HG02759 (cell line): Measurements from ENCODE around the gene PCNT.
"Not testable (repeated sequence)": the region's sequence is repeated elsewhere in the genome, so short reads cannot be mapped to it uniquely, and the experiment has no call there.

Source experiments
- ATAC-seq: cut with Tn5 transposase; IDR thresholded peaks from one replicate; pipeline ENCODE4 v1.9.1; 2021; ENCODE audit warnings: mild to moderate bottlenecking, moderate library complexity; ENCODE audit not compliant: unreplicated experiment

PCNT gene

DNA sequence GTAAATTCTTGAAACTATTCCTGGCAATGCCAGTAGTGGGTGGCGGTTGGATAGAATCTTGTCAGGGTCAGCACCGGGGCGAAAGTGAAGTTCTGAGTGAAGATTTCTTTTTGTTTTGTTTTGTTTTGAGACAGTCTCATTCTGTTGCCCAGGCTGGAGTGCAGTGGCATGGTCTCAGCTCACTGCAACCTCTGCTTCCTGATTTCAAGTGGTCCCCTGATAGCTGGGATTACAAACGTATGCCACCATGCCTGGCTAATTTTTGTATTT lies 33.3 kb downstream of the PCNT start:
- ATAC-seq = no peak

DNA sequence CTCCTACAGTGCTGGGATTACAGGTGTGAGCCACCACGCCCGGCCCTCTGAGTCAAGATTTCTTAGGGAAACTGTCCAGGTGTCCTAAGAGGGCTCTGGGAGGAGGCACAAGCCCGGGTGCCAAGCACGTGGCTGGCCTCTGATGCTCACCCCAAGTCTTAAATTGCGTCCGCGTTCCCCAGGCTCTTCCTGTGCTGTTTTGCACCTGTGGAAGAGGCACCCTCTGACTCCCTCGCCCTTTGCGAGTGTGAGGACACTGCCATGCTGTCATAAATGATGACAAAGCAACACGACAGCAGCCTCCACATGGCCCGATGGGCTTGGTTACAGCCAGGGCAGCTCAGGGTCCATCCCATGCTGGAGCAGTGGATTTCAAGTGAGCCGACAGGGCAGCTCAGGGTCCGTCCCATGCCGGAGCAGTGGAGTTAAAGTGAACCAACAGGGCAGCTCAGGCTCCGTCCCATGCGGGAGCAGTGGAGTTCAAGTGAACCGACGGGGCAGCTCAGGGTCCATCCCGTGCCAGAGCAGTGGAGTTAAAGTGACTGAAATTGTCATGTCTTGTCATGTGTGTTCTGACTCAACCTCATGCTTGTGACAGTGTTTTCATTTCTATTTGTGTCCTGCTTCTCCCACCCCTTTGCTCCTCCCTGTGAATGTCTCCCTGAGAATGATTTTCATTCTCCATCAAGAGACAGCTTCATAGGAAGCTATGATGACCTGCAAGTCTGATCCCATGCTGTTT lies 33.9 kb downstream of the PCNT start:
- no peak for ATAC-seq

DNA sequence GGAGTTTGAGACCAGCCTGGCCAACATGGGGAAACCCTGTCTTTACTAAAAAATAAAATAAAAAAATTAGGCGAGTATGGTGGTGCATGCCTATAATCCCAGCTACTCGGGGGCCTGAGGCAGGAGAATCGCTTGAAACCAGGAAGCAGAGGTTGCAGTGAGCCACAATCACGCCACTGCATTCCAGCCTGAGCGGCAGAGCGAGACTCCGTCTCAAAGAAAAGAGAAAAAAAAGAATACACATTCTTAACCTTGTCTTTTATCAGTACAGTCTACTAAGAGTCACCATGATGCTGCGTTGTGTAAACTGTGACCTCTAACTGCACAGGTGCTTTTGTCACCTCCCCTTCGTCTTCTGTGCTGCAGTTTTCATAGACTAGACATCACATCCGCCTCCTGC lies 37.2 kb downstream of the PCNT start:
- no peak for ATAC-seq

DNA sequence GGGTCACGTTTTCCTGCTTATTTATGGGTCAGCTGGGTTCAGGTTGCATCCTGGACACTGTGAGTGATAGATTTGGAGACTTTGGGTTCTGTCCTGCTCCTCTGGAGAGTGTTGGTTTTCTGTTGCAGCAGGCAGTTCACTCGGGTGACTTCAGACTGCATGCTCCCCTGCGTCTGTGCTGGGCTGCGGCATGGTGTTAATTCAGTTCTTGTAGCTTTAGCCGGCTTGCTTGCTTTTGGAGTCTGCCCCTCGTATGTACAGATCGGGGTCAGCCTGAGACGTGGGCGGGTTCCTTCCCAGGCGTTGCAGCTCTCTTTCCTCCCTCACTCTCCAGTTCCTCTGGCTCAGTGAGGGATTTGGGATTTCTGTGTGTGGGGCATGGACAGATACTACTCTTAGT lies 38.0 kb downstream of the PCNT start:
- no peak for ATAC-seq

DNA sequence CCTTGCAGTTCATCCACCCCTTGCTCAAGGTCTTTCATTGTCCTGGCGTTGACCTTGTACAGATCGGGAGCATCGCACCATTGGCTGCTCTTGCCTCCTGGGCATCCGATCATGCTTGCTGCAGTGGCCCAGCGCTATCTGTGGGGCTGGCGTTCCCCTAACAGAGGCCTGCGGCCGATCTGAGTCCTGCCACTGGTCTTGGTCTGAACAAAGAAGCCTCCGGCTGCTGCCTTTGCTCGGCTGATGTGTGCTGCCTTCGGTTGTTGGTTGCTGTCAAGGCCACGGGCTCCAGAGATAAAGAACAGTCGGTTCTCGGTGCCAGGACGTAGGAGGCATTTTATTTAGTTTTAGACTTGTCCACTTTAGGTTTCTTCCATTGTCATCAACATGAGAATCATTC lies 39.0 kb downstream of the PCNT start:
- ATAC-seq = no peak

DNA sequence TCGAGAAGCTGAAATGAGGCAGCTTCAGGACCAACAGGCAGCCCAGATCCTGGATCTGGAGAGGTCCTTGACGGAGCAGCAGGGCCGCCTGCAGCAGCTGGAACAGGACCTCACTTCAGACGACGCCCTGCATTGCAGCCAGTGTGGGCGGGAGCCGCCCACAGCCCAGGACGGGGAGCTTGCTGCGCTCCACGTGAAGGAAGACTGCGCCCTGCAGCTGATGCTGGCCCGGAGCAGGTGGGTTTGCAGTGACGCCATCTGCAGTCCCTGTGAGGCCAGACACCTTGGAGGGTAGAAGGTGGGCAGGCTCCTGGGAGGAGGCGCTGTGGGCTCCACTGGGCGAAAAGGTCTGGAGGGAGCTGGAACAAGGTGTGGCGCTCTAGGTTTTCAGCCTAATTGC lies 39.7 kb downstream of the PCNT start:
- ATAC-seq = no peak

DNA sequence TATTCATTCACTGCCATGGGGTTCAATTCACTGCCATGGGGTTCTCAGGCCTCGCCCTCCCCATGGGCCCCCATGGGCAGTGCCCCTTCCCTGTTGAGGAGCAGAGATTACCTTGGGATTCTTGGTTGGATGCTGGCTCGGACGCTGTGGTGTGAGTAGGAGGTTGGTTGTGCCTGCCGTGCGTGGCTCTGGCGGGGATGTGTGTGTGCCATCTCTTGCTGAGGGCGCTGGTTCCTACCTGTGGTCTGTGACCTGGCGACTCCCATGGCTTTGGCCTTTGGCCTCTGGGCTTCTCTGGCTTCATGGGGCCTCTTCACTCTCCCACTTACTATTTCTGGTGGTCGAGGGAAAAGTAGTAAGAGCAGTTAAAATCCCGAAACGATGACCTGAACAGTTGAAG lies 42.1 kb downstream of the PCNT start:
- no peak for ATAC-seq

DNA sequence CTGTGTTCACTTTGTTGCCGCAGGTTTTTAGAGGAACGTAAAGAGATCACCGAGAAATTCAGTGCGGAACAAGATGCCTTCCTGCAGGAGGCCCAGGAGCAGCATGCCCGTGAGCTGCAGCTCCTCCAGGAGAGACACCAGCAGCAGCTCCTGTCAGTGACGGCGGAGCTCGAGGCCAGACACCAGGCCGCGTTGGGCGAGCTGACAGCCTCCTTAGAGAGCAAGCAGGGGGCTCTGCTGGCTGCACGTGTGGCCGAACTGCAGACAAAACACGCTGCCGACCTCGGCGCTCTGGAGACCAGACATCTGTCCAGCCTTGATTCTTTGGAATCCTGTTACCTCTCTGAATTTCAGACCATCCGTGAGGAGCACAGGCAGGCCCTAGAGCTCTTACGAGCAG lies 42.6 kb downstream of the PCNT start:
- no peak for ATAC-seq

DNA sequence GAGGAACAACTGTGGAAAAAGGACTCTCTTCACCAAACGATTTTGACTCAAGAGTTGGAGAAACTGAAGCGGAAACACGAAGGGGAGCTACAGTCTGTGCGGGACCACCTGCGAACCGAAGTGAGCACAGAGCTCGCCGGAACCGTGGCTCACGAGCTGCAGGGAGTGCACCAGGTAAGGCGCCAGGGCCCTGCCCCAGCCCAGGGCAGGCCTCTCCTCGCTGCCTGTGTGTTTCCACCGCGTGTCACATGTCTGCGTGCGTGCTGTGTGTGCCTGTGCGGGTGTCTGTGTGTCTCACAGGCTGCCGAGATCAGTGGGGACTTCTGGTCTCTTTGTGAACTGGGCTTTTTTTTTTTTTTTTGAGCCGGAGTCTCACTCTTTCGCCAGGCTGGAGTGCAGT lies 43.0 kb downstream of the PCNT start:
- ATAC-seq = no peak

DNA sequence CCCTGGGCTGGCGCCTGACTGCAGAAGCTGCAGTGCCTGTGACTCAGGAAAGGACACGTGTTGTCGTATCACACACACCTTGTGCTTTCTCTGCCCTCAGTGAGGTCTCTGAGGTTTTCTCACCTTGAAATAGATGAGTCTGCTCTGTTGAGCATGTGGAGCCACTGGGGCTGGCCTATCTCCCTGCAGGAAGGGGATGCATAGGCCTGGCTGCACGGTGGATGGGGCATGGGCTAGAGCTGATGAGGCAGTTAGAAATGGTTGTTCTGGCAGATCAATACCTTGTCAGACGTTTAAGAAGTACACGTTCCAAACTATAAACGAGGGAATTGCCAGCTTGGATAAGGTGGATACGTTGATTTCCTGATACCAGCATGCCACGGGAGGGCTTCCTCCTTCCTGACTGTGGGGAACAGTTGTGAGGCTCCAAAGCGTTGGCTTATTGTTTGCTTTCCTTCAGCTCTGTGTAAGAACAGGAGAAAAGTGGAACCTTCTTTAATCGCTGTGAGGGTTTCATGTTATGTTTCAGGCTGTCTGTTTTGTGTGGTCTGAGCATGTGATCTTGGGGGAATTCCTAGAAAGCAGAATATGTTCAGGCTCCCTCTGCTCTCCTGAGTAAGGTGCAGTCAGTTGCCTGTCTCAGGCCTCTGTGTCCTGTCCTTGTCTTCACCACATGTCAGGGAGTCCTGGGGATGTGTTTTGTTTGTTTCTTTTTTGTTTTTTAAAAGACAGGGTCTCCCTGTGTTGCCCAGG lies 44.8 kb downstream of the PCNT start:
- peak; percentile 68 for ATAC-seq

DNA sequence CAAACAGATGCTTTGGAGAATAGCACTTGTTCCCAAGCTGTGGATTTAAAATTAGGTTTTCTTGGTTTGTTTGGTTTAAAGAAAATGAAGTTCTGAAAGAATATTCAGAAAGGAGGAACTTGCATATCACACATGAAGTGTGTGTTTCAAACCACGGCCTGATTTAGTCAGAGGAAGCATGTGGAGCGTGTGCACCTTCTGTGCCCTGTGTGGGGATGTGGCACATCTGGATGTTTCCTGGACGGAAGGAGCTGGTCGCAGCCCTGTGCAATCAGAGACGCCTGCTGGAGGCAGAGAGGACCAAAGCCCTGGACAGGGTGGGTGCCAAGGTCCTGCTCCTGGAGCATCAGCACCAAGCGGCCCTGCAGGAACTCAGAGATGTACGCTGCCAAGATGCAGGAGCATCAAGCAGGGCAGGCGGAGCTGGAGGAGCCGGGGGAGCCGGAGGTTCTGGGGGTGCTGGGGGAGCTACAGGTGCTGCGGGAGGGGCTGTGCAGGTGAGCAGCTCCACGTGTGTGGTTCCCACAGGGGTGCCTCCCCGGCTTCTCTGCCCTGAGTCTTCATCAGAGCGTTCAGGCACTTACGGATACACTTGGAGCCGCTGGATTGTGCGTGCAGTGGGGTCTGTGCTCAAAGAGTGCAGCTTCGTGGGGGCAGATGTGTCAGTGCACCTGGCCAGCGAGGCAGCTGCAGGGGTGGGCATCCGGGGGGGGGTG lies 45.7 kb downstream of the PCNT start:
- no peak for ATAC-seq

DNA sequence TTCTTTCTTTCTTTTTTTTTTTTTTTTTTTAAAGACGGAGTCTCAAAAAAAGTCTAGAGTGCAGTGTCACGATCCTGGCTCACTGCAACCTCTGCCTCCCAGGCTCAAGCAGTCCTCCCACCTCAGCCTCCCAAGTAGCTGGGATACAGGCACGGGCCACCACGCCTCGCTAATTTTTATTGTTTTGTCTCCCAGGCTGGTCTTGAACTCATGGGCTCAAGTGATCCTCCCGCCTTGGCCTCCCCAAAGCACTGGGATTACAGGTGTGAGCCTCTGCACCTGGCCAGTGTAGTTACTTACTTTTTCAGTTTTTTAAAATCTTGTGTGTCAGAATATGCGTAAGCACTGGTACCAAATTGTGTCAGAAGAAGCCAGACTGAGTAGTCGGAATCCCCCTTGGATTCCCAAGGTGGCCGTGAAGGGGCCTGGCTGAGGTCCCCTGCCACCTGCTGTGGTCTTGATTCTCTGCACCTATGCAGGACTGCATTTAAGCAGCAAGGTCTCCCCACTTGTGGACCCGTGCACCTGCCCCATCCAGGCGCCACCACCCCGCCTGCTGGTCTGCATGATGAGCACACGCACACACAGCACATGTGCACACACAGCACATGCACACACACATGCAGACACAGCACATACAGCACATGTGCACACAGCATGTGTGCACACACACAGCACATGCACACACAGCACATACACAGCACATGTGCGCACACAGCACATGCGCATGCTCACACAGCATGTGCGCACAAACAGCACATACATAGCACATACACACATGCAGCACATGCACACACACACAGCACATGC lies 47.5 kb downstream of the PCNT start:
- ATAC-seq = no peak

DNA sequence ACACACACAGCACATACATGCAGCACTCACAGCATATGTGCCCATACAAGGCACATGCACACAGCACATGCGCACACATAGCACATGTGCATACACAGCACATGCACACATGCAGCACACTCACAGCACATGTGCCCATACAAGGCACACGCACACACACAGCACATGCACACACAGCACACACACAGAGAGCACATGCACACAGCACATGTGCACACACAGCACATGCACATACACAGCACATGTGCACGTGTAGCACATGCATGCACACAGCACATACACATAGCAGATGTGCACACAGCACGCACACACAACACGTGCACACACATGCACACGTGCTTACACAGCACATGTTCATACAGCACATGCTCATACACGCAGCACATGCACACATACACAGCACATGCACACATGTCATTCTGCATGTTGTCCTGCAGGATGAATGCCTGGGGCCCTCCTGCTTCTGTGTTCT lies 48.1 kb downstream of the PCNT start:
- ATAC-seq = no peak

DNA sequence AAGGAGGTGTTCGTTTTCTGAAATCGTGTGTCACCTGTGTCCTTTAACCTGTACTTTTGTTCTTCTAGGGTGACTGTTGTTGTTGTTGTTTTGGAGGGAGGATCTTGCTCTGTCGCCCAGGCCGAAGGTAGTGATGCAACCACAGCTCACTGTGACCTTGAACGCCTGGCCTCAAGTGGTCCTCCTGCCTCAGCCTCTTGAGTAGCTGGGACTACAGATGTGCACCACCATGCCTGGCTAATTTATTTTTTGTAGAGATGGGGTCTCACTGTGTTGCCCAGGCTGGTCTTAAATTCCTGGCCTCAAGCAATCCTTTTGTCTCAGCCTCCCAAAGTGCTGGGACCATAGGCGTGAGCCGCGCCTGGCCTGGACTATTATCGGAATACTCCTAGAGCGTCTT lies 49.0 kb downstream of the PCNT start:
- not testable (repeated sequence) for ATAC-seq

DNA sequence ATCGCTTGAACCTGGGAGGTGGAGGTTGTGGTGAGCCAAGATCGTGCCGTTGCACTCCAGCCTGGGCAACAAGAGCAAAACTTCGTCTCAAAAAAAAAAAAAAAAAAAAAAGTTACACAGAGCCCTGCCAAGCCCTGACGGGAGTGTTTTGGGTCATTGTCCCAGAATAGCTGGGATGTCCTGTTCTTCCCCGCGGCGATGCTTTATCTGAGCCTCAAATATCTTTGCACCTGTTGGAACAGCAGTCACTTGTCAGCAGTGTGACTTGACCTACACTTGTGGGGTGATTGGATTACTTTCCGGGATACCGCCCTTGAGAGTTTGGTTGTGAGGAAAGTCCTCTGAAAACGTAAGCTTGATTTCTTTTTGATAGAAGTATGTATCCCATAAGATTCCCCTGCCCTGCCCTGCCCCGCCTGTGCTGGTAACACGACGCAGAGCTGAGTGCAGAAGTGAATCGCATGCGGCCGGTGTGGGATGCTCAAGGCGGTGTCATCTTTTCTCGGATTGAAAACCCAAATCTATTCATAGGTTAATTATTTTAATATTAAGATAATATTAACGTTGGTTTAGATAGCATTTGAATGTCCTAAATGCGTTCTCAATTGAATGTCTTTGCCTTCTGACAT lies 50.9 kb downstream of the PCNT start:
- ATAC-seq = no peak

DNA sequence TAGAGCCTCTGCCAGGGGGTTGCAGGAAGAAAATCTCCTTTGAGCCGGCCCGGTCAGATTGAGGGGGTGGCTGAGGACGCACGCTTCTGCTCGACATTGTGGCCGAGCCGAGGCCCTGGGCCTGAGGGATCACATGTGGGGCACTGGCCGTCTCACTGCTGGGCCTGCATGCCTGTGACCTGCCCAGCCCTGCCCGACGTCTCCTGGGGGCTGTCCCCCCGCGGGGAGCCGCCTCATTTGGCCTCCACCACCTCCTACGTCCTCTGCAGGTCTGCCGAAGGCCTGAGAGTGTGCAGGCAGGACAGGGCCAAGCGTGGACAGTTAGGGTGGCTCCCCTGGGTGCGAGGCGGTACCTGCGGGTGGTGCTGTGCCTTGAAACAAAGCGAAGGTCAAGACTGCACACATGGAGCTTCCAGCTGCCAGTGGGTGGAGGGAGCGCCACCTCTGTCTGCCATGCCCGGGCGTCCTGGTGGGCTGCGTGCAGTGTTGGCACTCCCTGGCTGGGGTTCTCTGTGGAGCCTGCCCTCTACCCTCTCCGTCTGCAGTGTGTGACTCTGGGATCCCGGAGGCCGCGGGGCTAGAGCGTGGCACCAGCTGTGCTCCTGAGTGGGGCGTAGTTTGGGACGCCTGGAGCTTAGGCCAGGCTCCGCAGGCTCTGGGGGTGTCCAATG lies 51.7 kb downstream of the PCNT start:
- ATAC-seq = no peak

DNA sequence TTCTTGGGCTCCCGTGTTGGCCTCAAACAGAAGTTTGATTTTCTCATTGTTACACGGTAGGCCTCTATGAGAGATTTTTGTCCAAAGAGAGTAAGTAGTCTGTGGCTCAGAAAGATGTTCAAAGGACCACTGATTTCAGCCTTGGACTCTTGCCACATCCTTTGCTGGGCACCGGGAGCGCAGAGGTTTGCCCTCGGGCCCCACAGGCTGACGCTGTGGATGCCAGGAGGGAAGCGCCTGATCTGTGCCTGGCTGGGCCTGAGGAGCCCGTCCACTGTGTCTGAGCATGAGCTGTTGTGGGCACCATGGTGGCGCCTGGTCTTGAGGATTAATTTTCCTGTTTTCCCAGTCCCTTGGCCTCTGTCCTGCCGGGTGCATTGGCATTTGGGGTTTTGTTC lies 52.3 kb downstream of the PCNT start:
- no peak for ATAC-seq

DNA sequence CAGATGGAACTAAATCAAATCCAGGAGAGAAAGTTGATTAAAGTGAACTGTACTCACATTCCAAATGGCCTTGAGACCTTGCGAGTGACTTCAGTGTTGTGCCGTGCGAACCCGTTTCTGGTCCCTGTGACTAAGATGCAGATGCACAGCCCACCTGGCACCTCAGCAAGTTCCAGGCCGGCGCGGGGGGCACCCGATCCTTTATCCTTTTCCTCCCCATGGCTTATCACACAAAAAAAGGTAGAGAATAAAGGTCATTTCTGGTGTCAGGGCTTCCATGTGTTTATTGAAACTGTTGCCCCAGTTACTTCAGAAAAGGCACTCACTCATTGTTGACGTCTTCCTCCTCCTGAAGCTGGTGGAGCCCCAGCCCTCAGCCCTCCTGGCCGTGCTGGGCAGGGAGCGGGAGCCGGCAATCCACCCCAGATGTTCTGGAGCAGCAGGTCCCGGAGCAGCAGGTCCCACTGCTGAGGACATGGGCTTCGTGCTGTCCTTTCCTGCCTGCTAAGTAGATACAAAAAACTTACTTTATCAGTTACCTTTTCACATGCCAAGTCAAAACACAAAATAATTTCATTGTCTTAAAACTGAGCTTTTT lies 53.0 kb downstream of the PCNT start:
- ATAC-seq = no peak

DNA sequence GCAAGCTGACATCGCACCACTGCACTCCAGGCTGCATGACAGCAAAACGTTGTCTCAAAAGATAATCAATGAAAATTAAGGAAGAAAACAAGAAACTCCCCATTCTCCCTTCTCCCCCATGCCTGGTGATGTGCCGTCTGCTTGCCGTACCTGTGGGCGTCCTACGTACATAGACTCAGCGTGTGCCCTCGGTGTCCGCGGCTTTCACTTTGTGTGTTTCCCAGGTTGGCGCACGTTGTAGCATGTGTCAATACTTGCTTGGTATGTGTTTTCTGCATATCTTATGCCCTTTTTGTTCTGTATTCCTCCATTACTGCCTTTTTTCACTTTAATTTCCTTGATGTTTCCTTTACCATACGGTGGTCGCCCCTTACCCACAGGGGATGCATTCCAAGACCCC lies 53.8 kb downstream of the PCNT start:
- ATAC-seq = no peak

DNA sequence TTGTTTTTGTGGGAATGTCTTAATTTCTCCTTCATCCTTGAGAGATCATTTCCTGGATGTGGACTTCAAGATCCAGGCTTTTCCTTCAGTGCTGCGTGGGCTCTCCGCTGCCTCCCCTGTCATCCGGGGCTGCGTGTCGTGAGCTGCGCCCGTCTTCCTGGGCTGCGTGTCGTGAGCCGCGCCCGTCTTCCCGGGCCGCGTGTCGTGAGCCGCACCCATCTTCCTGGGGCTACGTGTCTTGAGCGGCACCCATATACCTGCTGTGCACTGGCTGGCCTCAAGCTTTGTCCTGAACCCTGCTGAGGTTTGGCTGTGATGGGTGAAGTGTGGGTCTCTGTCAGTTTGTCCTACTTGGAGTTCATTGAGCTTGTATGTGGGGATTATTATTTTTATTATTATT lies 55.1 kb downstream of the PCNT start:
- ATAC-seq = no peak
